Measurements from ENCODE around the gene SPDEF.

Gene SPDEF

GRCh38 chr6:34583861-34584604, 27.9 kb upstream of the SPDEF start:
- DNase-seq (ENCODE audit: low spot score): no peak

- no peak for DNase-seq (ENCODE audit: low spot score)
These were observed 27.3 kb upstream of the SPDEF start for GRCh38 chr6:34583461-34583860.

GRCh38 chr6:34581561-34581920, 25.4 kb upstream of the SPDEF start:
- DNase-seq (ENCODE audit: low spot score): no peak

GRCh38 chr6:34580707-34581560, 24.8 kb upstream of the SPDEF start:
- DNase-seq (ENCODE audit: low spot score): no peak

GRCh38 chr6:34578445-34579262, 22.5 kb upstream of the SPDEF start:
- DNase-seq (ENCODE audit: low spot score): no peak

- DNase-seq (ENCODE audit: low spot score): no peak
These were observed 20.3 kb upstream of the SPDEF start for GRCh38 chr6:34576286-34576955.

GRCh38 chr6:34575326-34575725, 19.2 kb upstream of the SPDEF start:
- no peak for DNase-seq (ENCODE audit: low spot score)

GRCh38 chr6:34574647-34575293, 18.6 kb upstream of the SPDEF start:
- DNase-seq (ENCODE audit: low spot score): no peak

GRCh38 chr6:34573567-34574183, 17.5 kb upstream of the SPDEF start:
- DNase-seq (ENCODE audit: low spot score): no peak

- DNase-seq (ENCODE audit: low spot score): no peak
These were observed 16.5 kb upstream of the SPDEF start for GRCh38 chr6:34572585-34572984.

- DNase-seq (ENCODE audit: low spot score): no peak
These were observed 15.9 kb upstream of the SPDEF start for GRCh38 chr6:34572021-34572420.

GRCh38 chr6:34571388-34571787, 15.3 kb upstream of the SPDEF start:
- DNase-seq (ENCODE audit: low spot score): no peak

- no peak for DNase-seq (ENCODE audit: low spot score)
These were observed 14.1 kb upstream of the SPDEF start for GRCh38 chr6:34570066-34570833.

GRCh38 chr6:34569361-34569973, 13.3 kb upstream of the SPDEF start:
- DNase-seq (ENCODE audit: low spot score): no peak

GRCh38 chr6:34568341-34569201, 12.4 kb upstream of the SPDEF start:
- DNase-seq (ENCODE audit: low spot score): no peak

- DNase-seq (ENCODE audit: low spot score): no peak
These were observed 10.9 kb upstream of the SPDEF start for GRCh38 chr6:34566830-34567546.

- DNase-seq (ENCODE audit: low spot score): no peak
These were observed 9.6 kb upstream of the SPDEF start for GRCh38 chr6:34565722-34566137.

GRCh38 chr6:34564181-34564580, 8.1 kb upstream of the SPDEF start:
- no peak for DNase-seq (ENCODE audit: low spot score)
